Measurements from ENCODE around the gene DEFB129. TPM values are rescaled to one million over a fixed set of nuclear protein-coding genes. Genes with fewer than 3 reads are reported as not detected.

Gene DEFB129
- total and polyA plus RNA-seq, 10 of the 15 experiments (the other 5 are each of a cell fraction or from before 2014, with no cell fraction given) = not detected

DNA sequence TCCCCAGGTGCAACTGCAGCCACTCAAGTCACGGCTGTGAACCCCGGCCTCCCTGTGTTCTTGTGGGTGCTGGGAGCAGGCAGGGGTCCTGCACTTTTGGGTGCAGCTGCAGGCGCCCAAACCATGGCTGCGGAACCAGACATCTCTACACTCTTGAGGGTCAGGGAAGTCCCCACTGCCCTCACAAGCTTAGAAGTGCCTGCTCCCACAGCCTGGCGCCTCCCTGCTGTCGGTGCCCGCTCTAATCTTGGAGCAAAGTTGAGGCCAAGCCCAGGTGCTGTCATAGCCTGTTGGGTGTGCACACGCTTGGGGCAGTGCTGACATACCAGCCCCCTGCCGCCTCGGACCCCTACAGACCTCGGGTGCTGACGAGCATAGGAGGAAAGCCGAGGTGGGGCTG is 36.6 kb downstream of the DEFB129 start:
- in situ Hi-C loops (cut with MboI) (no loop called here), intact Hi-C loops (cut with micrococcal nuclease; ENCODE audit: unreplicated experiment) (no loop called here)
- no peaks in the 10 kb centered on the region for H4K20me1 ChIP-seq (ENCODE audit: control insufficient read depth, insufficient read depth)
- H3K9ac ChIP-seq (ENCODE audit: control insufficient read depth, insufficient read depth, low read length) = no peak overlapping the region
- no peak overlapping the region for H3K27ac ChIP-seq (ENCODE audit: control insufficient read depth, insufficient read depth)
- H3K79me2 ChIP-seq (ENCODE audit: control insufficient read depth, insufficient read depth, low read length) = no peaks in the 10 kb centered on the region
- SMC1A ChIA-PET (ENCODE audit: uncharacterized antibody, unreplicated experiment) = interaction anchor here (1.2 kb wide), 1 partner anchor 159 kb away, joined by 4 read pairs; no protein-coding TSS in a partner anchor
- RAD21 ChIA-PET (ENCODE audit: unreplicated experiment) = interaction anchor here (1.3 to 1.8 kb wide), 2 partner anchors 11 to 67 kb away, joined by 3 to 4 read pairs; no protein-coding TSS in a partner anchor
- H3K4me2 ChIP-seq (ENCODE audit: control insufficient read depth, insufficient read depth) = no peak overlapping the region
- 57% methylated on average over 13 of the region's 13 CpGs for WGBS (ENCODE audit: insufficient coverage, insufficient replicate concordance, low lambda C conversion rate, missing lambda C conversion rate)
- ATAC-seq = no peak
- H3K4me3 ChIP-seq = no peak overlapping the region
- H3K4me1 ChIP-seq (ENCODE audit: control insufficient read depth, insufficient read depth, low read length) = no peaks in the 10 kb centered on the region
- no TSS peak for BruUV-seq (replicated peaks)
- H3K9me3 ChIP-seq (replicated peaks; ENCODE audit: control insufficient read depth, insufficient read depth, low read length) = no peaks in the 10 kb centered on the region
- CTCF ChIA-PET = interaction anchor here (3.4 to 5.0 kb wide), 2 partner anchors 51 to 66 kb away, joined by 41 to 59 read pairs; no protein-coding TSS in a partner anchor
- no peaks in the 10 kb centered on the region for H3K27me3 ChIP-seq (replicated peaks in 1 of 2; ENCODE audit: control insufficient read depth in 2 of 2, insufficient read depth in 2 of 2, low read length in 1 of 2)
- no peaks in the 10 kb centered on the region for H3K36me3 ChIP-seq (ENCODE audit: control insufficient read depth in 2 of 2, insufficient read depth in 2 of 2, low read length in 1 of 2)
- no peak for DNase-seq (ENCODE audit: low read depth, low spot score)
- POLR2A ChIA-PET = no interaction called here
- H2AFZ ChIP-seq (ENCODE audit: control insufficient read depth, low read depth, low read length) = no peak overlapping the region
- FAIRE-seq = no peak
- no peak for TF ChIP-seq SMAD5 (IDR thresholded peaks at IDR 0.05; ENCODE audit: low read depth)
- TF ChIP-seq PAX8 (IDR thresholded peaks at IDR 0.05) = no peak
- TF ChIP-seq, protein P1, sequence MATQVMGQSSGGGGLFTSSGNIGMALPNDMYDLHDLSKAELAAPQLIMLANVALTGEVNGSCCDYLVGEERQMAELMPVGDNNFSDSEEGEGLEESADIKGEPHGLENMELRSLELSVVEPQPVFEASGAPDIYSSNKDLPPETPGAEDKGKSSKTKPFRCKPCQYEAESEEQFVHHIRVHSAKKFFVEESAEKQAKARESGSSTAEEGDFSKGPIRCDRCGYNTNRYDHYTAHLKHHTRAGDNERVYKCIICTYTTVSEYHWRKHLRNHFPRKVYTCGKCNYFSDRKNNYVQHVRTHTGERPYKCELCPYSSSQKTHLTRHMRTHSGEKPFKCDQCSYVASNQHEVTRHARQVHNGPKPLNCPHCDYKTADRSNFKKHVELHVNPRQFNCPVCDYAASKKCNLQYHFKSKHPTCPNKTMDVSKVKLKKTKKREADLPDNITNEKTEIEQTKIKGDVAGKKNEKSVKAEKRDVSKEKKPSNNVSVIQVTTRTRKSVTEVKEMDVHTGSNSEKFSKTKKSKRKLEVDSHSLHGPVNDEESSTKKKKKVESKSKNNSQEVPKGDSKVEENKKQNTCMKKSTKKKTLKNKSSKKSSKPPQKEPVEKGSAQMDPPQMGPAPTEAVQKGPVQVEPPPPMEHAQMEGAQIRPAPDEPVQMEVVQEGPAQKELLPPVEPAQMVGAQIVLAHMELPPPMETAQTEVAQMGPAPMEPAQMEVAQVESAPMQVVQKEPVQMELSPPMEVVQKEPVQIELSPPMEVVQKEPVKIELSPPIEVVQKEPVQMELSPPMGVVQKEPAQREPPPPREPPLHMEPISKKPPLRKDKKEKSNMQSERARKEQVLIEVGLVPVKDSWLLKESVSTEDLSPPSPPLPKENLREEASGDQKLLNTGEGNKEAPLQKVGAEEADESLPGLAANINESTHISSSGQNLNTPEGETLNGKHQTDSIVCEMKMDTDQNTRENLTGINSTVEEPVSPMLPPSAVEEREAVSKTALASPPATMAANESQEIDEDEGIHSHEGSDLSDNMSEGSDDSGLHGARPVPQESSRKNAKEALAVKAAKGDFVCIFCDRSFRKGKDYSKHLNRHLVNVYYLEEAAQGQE (IDR thresholded peaks at IDR 0.05; ENCODE audit: low read depth, low read length) = no peak
- TF ChIP-seq RUNX3 (IDR thresholded peaks at IDR 0.05; ENCODE audit: low read length) = no peak
- TF ChIP-seq ZSCAN29 (IDR thresholded peaks at IDR 0.05) = no peak
- TF ChIP-seq, protein P2, sequence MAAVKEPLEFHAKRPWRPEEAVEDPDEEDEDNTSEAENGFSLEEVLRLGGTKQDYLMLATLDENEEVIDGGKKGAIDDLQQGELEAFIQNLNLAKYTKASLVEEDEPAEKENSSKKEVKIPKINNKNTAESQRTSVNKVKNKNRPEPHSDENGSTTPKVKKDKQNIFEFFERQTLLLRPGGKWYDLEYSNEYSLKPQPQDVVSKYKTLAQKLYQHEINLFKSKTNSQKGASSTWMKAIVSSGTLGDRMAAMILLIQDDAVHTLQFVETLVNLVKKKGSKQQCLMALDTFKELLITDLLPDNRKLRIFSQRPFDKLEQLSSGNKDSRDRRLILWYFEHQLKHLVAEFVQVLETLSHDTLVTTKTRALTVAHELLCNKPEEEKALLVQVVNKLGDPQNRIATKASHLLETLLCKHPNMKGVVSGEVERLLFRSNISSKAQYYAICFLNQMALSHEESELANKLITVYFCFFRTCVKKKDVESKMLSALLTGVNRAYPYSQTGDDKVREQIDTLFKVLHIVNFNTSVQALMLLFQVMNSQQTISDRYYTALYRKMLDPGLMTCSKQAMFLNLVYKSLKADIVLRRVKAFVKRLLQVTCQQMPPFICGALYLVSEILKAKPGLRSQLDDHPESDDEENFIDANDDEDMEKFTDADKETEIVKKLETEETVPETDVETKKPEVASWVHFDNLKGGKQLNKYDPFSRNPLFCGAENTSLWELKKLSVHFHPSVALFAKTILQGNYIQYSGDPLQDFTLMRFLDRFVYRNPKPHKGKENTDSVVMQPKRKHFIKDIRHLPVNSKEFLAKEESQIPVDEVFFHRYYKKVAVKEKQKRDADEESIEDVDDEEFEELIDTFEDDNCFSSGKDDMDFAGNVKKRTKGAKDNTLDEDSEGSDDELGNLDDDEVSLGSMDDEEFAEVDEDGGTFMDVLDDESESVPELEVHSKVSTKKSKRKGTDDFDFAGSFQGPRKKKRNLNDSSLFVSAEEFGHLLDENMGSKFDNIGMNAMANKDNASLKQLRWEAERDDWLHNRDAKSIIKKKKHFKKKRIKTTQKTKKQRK (IDR thresholded peaks at IDR 0.05; ENCODE audit: low read depth, low read length) = no peak
- TF ChIP-seq, protein P3, sequence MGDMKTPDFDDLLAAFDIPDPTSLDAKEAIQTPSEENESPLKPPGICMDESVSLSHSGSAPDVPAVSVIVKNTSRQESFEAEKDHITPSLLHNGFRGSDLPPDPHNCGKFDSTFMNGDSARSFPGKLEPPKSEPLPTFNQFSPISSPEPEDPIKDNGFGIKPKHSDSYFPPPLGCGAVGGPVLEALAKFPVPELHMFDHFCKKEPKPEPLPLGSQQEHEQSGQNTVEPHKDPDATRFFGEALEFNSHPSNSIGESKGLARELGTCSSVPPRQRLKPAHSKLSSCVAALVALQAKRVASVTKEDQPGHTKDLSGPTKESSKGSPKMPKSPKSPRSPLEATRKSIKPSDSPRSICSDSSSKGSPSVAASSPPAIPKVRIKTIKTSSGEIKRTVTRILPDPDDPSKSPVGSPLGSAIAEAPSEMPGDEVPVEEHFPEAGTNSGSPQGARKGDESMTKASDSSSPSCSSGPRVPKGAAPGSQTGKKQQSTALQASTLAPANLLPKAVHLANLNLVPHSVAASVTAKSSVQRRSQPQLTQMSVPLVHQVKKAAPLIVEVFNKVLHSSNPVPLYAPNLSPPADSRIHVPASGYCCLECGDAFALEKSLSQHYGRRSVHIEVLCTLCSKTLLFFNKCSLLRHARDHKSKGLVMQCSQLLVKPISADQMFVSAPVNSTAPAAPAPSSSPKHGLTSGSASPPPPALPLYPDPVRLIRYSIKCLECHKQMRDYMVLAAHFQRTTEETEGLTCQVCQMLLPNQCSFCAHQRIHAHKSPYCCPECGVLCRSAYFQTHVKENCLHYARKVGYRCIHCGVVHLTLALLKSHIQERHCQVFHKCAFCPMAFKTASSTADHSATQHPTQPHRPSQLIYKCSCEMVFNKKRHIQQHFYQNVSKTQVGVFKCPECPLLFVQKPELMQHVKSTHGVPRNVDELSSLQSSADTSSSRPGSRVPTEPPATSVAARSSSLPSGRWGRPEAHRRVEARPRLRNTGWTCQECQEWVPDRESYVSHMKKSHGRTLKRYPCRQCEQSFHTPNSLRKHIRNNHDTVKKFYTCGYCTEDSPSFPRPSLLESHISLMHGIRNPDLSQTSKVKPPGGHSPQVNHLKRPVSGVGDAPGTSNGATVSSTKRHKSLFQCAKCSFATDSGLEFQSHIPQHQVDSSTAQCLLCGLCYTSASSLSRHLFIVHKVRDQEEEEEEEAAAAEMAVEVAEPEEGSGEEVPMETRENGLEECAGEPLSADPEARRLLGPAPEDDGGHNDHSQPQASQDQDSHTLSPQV (IDR thresholded peaks at IDR 0.05) = no peak
- TF ChIP-seq, protein P4, sequence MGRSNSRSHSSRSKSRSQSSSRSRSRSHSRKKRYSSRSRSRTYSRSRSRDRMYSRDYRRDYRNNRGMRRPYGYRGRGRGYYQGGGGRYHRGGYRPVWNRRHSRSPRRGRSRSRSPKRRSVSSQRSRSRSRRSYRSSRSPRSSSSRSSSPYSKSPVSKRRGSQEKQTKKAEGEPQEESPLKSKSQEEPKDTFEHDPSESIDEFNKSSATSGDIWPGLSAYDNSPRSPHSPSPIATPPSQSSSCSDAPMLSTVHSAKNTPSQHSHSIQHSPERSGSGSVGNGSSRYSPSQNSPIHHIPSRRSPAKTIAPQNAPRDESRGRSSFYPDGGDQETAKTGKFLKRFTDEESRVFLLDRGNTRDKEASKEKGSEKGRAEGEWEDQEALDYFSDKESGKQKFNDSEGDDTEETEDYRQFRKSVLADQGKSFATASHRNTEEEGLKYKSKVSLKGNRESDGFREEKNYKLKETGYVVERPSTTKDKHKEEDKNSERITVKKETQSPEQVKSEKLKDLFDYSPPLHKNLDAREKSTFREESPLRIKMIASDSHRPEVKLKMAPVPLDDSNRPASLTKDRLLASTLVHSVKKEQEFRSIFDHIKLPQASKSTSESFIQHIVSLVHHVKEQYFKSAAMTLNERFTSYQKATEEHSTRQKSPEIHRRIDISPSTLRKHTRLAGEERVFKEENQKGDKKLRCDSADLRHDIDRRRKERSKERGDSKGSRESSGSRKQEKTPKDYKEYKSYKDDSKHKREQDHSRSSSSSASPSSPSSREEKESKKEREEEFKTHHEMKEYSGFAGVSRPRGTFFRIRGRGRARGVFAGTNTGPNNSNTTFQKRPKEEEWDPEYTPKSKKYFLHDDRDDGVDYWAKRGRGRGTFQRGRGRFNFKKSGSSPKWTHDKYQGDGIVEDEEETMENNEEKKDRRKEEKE (IDR thresholded peaks at IDR 0.05) = no peak
- TF ChIP-seq NR2C1 (IDR thresholded peaks at IDR 0.05) = no peak
- TF ChIP-seq YBX1 (IDR thresholded peaks at IDR 0.05) = no peak

All from GM12878 (cell line).